Choroid plexus epithelial cell (primary cell): ENCODE measurements around the gene SIDT1.

Source experiments
- DNase-seq: peaks from one replicate; pipeline ENCODE4 v3.0.0-alpha.2; 2010; ENCODE audit warnings: low read depth
- H3K4me3 ChIP-seq: 2 replicates; pipeline ENCODE4 v1.5.1; 2011; ENCODE audit warnings: low read depth, mild to moderate bottlenecking, control low read depth, low read length, moderate library complexity
- TF ChIP-seq, protein P1 (sequence below): conservative IDR thresholded peaks from 2 replicates; pipeline ENCODE4 v1.5.1; 2011; ENCODE audit warnings: low read depth, mild to moderate bottlenecking, control low read depth, inconsistent platforms, low read length, moderate library complexity

The SIDT1 gene

GRCh38 chr3:113637756-113638155 lies 105.4 kb downstream of the SIDT1 start:
- no peak for DNase-seq
- TF ChIP-seq, protein P1, sequence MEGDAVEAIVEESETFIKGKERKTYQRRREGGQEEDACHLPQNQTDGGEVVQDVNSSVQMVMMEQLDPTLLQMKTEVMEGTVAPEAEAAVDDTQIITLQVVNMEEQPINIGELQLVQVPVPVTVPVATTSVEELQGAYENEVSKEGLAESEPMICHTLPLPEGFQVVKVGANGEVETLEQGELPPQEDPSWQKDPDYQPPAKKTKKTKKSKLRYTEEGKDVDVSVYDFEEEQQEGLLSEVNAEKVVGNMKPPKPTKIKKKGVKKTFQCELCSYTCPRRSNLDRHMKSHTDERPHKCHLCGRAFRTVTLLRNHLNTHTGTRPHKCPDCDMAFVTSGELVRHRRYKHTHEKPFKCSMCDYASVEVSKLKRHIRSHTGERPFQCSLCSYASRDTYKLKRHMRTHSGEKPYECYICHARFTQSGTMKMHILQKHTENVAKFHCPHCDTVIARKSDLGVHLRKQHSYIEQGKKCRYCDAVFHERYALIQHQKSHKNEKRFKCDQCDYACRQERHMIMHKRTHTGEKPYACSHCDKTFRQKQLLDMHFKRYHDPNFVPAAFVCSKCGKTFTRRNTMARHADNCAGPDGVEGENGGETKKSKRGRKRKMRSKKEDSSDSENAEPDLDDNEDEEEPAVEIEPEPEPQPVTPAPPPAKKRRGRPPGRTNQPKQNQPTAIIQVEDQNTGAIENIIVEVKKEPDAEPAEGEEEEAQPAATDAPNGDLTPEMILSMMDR = no peak
- no peak overlapping the region for H3K4me3 ChIP-seq

GRCh38 chr3:113638910-113639309 lies 106.6 kb downstream of the SIDT1 start:
- TF ChIP-seq, protein P1 = no peak
- DNase-seq = no peak
- H3K4me3 ChIP-seq = no peak overlapping the region

DNA sequence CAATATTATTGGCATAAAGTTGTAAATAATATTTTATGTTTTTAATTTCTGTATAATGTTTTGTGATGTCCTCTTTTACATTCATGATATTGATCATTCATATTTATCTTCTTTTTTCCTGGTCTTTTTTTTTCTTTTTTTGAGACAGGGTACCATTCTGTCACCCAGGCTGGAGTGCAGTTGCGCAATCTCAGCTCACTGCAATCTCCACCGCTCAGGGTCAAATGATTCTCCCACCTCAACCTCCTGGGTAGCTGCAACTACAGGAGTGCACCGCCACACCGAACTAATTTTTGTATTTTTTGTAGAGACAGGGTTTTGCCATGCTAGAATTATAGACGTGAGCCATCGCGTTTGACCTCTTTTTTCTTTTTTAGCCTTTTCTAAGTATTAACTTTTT lies 111.2 kb downstream of the SIDT1 start:
- TF ChIP-seq, protein P1 = no peak
- no peak for DNase-seq
- no peak overlapping the region for H3K4me3 ChIP-seq

- H3K4me3 ChIP-seq = no peak overlapping the region
- TF ChIP-seq, protein P1 = no peak
- no peak for DNase-seq
These were observed 116.2 kb downstream of the SIDT1 start for GRCh38 chr3:113648524-113648923.

DNA sequence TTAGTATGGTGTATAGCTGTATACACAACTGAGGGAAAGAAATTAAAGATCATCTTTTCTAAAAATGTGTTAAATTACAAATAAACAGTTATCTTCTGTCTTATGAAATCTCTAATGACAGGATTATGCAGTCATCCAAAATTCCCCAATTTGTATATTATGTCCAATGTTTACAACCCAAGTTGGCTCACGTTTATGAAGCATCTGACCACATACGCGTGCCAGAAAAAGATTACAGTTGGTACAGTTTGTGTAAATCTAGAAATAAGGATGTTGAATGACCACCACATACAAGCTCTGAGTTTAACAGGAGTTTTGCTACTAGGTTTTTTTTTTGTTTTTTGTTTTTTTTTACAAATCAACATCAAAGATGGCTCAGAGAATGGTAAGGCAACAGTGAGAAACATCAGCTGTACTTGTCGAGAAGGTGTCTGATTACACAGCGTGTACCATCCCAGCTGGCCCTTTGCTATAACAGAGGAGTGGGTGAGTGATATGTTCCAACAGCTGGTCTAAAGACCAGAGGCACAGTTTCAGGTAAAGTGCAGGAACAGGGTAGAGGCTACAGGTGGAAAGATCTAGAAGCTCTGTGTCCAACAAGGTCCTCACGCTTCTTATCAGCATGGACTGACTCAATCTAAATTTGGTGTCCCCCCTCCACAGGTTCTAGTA lies 117.0 kb downstream of the SIDT1 start:
- no peak overlapping the region for H3K4me3 ChIP-seq
- DNase-seq = no peak
- TF ChIP-seq, protein P1 = no peak

GRCh38 chr3:113654310-113654709 lies 122.0 kb downstream of the SIDT1 start:
- no peak for DNase-seq
- H3K4me3 ChIP-seq = no peak overlapping the region
- TF ChIP-seq, protein P1 = no peak

DNA sequence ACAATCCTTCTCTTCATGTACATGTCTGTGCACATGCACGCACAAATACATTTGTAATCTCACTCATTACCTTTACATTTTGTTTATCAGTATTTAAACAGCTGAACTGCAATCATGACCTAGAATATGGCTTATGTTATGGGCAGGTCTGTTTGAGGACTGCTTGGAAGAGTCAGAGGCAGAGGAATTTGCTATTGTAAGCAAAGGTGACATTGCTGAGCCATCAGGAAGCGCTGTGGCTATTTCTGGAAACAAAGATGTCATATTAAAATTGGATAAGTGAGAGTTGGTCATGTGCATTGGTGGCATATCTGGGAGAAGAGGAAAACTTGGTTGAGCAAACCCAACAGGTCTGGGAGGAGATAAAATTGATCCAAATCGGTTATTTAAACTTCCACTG lies 122.5 kb downstream of the SIDT1 start:
- no peak for DNase-seq
- TF ChIP-seq, protein P1 = no peak
- no peak overlapping the region for H3K4me3 ChIP-seq
